ENCODE results near the gene SYNE1.

Gene SYNE1

DNA sequence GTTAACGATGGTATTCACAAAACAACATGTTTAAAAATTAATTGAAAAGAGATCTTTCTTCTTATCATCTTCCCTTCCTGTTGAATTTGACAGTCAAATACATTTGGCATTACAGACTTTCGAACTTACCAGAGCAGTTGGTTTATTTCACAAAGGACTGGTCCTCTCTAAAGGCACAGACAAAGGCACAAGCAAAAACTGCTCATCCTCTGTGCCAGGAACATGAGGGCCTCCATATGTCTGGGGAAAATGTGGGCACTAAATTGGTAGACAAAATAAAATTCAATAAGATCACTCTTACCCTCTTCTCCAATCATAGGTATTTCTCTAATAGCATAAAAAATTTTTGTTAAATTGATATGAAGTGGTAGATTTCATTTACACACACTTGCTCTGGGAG is 40.4 kb downstream of the SYNE1 start:
- TF ChIP-seq GATA2 (IDR thresholded peaks at IDR 0.05; ENCODE audit: low read depth, low read length), result no peak
- TF ChIP-seq GATA3 (IDR thresholded peaks at IDR 0.05; ENCODE audit: low read depth, low read length), result no peak

DNA sequence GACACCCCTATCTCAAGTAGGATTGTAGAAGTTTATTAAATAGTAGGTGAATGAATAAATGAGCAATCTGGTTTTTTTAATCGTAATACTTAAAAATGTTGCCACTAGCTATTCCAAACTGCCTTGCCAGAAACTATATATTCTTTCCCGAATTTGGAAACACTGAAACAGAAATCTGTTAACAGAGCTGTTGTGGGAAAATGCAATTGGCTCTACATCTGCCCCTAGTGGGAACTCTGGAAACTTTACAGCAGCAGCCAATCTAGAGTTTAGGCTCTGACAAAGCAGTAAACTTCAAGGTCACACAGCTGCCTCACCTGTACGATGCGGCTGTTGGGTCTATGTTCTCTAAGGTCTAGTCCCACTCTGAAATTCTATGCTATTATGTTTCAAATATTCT is 41.7 kb downstream of the SYNE1 start:
- no peak for TF ChIP-seq GATA2 (IDR thresholded peaks at IDR 0.05; ENCODE audit: low read depth, low read length)
- TF ChIP-seq GATA3 (IDR thresholded peaks at IDR 0.05; ENCODE audit: low read depth, low read length), result no peak

DNA sequence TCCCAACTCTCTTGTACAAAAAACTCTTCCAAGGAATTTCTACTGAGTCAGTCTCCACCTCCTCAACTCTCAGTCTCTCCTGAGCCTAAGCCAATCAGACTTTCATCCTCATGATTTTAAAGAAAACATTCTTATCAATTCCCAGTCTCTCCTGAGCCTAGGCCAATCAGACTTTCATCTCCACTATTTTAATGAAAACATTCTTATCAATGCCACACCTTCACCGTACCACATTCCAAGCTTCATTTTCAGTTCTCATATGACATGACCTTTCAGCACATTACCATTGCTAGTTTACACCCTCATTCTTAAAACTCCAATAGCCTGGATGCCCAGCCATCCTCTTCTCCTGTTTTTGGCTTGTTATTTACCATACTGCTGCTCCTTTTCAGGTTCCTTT is 42.5 kb downstream of the SYNE1 start:
- TF ChIP-seq GATA3 (IDR thresholded peaks at IDR 0.05; ENCODE audit: low read depth, low read length) (no peak), GATA2 (IDR thresholded peaks at IDR 0.05; ENCODE audit: low read depth, low read length) (no peak)

DNA sequence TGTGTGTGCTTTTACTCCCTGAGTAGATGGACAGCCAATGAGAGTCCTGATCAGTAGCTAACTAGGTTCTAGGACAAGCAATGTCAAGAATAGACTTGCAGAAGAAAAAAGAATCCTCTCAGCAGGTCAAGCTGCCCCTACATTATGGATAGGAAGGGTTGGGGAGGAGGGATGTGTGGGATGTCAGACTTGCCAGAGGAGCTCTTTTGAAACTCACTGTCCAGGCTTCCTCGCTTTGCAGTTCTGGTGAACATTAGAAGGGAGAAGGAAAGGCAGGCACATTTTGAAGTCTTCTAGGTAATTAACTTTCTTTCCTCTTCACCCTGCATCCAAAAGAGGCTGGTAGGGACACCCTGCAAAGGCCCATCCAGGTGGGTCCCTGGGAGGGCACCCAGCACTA is 48.7 kb downstream of the SYNE1 start:
- TF ChIP-seq GATA2 (IDR thresholded peaks at IDR 0.05; ENCODE audit: low read depth, low read length) (no peak), GATA3 (IDR thresholded peaks at IDR 0.05; ENCODE audit: low read depth, low read length) (no peak)

DNA sequence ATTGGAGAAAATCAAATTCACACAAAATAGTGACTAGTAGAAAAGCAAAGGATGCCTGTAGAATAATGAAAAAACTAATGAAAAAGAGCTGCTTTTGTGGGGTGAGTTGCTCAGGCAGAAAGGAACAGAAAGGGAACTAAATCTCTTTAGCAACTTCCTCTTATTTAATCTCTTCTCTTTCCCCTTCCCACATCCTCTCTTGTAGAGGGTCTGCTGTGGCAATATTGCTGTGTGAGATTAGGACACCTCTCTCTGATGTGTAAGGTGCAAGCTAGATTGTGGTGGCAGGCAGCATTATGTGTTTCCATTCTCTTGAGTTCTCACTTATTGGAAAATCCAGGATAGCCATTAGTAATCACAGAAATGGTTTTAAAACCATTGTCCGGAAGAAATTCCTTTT is 49.7 kb downstream of the SYNE1 start:
- no peak for TF ChIP-seq GATA3 (IDR thresholded peaks at IDR 0.05; ENCODE audit: low read depth, low read length)
- no peak for TF ChIP-seq GATA2 (IDR thresholded peaks at IDR 0.05; ENCODE audit: low read depth, low read length)

DNA sequence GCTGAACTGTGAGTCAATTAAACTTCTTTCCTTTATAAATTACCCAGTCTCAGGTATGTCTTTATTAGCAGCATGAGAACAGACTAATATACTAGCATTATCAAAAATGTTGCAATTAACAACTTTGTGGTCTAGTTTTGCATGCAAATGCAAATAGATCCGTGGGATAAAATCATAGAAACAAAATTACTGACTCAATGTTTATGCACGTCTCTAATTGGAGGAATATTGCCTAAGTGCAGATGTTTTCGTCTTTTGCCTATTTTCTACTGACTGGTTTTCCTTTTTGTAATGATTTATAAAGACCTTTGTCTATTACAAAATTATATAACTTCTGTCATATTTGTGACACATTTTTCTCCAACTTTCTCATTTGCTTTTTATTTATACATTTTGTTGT is 51.9 kb downstream of the SYNE1 start:
- no peak for TF ChIP-seq GATA3 (IDR thresholded peaks at IDR 0.05; ENCODE audit: low read depth, low read length)
- no peak for TF ChIP-seq GATA2 (IDR thresholded peaks at IDR 0.05; ENCODE audit: low read depth, low read length)

DNA sequence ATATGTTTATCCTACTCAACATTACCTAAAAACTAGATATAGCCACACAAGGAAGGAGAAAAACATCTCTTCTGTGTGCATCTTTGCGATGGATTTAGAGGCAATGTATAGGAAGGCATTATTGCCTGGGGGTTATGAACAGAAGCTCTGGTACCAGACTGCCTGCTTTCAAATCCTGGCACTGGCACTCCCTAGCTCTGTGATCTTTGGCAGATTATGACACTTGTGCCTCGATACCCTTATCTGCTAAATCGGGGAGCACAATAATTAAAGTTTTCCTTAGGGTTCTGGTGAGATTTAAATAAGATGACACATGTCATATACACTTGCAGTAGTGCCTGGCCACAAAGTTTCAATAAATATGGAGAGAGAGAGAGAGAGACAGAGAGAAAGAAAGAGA is 53.3 kb downstream of the SYNE1 start:
- TF ChIP-seq GATA3 (IDR thresholded peaks at IDR 0.05; ENCODE audit: low read depth, low read length) (peak; percentile 39; the same call in 1 of the 2 replicates), GATA2 (IDR thresholded peaks at IDR 0.05; ENCODE audit: low read depth, low read length) (peak; percentile 82)

DNA sequence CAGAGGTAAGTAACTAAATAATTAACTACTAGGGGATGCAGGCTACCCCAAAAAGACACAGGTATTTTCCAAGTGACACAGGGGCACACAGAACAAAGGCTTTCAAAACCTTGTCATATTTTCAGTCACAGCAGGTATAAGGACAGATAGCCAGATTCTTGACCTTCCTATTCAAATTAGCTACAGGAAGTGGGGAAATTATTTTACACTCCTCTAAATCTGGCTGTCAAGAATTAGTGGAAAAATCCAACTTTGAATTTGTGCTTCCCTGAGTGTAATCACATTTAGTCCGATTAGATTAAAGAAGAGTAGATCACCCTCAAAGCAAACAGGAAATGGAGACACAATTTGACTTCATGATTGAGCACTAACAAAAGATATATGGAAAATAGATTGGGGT is 60.6 kb downstream of the SYNE1 start:
- no peak for TF ChIP-seq GATA2 (IDR thresholded peaks at IDR 0.05; ENCODE audit: low read depth, low read length)
- TF ChIP-seq GATA3 (IDR thresholded peaks at IDR 0.05; ENCODE audit: low read depth, low read length), result no peak

DNA sequence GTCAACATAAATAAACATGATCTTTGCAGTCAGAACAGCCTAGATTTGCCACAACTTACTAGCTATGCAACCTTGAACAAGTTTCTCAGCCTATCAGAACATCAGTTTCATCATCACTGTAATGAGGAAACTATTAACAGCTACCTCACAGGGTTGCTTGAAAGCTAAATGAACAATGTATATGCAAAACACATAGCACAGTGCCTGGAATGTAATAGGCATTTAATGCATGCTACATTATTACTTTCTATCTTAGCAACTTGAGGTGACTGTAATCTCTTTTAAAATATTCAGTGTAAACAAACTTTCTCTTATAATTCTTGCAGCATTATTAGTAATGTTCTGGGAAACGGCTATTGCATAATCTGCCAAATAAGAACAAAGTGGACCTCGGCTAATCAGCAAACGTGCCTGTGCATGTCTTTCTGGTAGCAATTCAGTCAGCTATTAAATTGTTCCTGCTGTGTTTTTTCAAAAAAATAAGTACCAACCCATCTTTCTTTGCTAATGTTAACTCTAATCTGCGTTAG is 61.5 kb downstream of the SYNE1 start:
- TF ChIP-seq GATA3 (IDR thresholded peaks at IDR 0.05; ENCODE audit: low read depth, low read length), result no peak
- no peak for TF ChIP-seq GATA2 (IDR thresholded peaks at IDR 0.05; ENCODE audit: low read depth, low read length)

DNA sequence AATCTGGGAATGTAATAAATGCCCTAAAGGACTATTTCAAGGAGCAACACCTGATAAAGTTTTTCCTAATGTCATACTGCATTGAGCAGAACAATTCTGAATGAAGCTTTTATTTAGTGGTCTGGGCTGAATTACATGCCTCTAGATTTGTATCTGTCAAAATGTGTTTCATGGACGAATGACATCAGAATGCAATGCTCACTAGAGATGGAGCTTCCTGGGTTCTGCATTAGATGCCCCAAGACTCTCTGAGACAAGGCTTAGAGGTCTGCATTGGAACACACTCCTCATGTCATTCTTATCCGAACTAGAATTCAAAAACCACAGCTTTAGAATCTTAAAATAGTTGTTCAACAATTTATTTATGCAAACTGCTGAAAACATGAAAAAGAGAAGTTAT is 62.0 kb downstream of the SYNE1 start:
- TF ChIP-seq GATA3 (IDR thresholded peaks at IDR 0.05; ENCODE audit: low read depth, low read length) (no peak), GATA2 (IDR thresholded peaks at IDR 0.05; ENCODE audit: low read depth, low read length) (no peak)

DNA sequence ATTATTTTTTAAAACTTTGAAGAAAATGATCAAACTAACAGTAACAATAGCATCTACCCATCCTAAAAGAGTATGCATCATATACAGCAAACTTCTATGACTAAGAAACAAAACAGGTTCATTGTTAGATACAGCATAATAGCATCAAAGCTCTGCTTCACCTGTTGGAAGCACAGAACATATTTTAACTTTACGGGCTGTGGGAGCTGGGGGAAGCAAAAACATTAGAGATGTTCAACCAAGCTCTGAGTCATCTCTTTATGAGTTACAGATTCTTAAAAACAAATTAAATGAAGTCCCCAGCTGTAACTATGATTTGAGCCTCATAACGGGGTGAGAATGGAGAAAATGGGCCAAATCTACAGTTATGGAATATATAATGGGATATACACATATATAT is 63.4 kb downstream of the SYNE1 start:
- TF ChIP-seq GATA2 (IDR thresholded peaks at IDR 0.05; ENCODE audit: low read depth, low read length) (no peak), GATA3 (IDR thresholded peaks at IDR 0.05; ENCODE audit: low read depth, low read length) (no peak)

DNA sequence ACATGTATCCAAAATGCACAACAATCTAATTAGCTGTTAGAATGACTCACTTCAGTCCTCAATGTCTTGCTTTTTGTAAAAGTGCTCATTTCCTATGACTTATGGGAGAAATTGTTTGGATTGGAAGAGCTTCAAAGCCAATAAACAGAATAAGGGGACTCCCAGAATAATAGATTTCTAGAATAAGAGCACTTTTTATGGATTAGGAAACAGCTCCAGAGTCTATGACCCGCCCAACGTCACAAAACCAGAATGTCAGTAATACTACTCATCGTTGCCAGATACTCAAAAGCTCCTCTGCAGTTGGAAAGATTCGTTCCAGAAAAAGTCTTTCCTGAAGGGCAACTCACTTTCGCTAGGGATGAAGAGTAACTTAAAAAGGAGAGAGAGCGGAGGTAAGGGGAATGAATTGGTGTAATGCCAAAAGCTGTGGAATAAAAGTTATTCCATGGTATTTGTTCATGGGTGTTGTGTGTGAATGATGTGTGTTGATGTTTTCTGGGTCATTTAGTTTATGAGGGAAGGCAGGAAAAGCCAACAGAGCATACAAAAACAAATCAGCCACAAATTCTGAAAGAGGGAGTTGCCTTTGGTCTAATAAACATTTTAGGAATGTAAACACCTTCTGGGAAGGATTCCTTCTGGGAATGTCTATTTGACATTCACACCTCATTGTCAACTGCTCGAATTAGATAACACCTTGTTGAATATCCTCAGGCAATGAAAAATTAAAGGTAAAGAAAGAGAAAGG is 64.6 kb downstream of the SYNE1 start:
- TF ChIP-seq GATA3 (IDR thresholded peaks at IDR 0.05; ENCODE audit: low read depth, low read length) (no peak), GATA2 (IDR thresholded peaks at IDR 0.05; ENCODE audit: low read depth, low read length) (no peak)

DNA sequence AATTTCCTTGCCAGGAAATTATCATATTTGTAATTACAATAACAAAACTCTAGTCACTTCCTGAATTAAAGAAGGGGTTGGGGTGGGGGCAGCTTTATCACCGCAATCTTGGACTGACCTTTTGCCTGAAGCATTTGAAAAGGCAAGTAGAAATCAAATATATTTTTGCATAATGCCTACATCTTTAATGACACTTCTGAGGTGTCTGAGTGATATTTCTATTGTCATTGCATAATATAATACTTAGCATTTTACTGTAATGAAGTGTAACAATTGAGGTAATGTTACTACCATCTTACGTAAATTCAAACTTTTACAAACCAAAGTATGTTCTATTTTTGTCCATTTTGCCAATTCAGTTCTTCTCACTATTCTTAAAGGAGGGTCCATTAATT is 65.2 kb downstream of the SYNE1 start:
- TF ChIP-seq GATA3 (IDR thresholded peaks at IDR 0.05; ENCODE audit: low read depth, low read length), result no peak
- no peak for TF ChIP-seq GATA2 (IDR thresholded peaks at IDR 0.05; ENCODE audit: low read depth, low read length)

DNA sequence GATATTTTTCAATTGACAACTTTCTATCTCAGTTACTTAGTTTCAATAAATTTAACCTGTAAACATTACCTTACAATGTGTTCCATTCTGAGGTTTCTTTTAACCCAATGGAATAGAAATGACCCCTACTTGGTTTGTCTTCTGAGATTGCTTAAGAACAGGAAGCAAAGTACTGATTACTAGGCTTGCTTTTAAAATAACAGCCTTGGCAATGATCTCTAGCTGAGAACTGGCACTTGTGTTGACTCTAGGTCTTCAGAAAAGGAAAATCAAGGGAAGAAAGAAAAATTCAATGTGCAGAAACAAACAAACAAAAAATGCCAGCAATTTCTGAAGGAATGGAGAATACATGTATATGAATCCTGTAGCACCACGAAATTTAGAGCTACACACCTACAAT is 66.1 kb downstream of the SYNE1 start:
- TF ChIP-seq GATA2 (IDR thresholded peaks at IDR 0.05; ENCODE audit: low read depth, low read length), result no peak
- no peak for TF ChIP-seq GATA3 (IDR thresholded peaks at IDR 0.05; ENCODE audit: low read depth, low read length)

DNA sequence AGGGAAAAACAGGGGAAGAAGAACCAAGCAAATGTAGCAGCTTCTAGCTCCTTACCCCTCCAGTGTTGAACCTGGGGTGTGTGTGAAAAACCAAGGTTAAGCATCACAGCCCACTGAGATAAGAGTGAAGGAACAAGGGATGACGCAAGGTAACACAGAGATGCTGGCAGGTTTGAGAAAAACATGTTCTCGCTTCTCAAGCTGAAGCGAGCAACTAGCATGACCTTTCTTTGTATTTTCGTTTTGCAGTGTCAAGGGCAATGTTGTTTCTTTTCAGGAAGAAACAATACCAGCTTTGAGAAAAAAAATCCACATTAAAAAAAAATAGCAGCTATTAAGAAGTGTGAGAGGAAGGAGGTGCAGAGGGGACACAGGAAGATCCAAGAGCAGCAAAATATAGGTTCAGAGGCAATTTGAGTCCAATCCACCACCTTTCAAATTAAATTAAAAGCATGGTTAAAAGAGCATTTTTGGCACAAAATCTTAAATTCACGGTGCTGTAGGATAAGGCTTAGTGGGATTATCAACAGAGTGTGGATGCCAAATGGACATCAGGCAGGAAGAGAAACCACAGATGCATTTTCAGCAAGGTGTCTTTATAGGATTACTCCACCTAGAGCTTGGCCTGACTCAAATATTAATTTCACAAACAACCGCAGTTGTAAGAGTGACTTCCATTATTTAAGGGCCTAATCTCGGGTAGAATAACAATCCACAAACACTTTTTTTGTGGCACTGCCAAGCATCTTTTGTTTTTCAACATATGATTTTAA is 70.9 kb downstream of the SYNE1 start:
- no peak for TF ChIP-seq GATA2 (IDR thresholded peaks at IDR 0.05; ENCODE audit: low read depth, low read length)
- TF ChIP-seq GATA3 (IDR thresholded peaks at IDR 0.05; ENCODE audit: low read depth, low read length), result no peak

All from SH-SY5Y (cell line).